NCI-H510A treated with DMSO at 0.1 percent for 48 hours (cell line): ENCODE measurements around the gene HSF4.

ENCODE experiments used
- DNase-seq: peaks from one replicate; lab custom pipeline; 2025; lab: John Stamatoyannopoulos, UW

Gene HSF4

GRCh38 chr16:67201411-67202345 is 37.1 kb downstream of the HSF4 start:
- no peak for DNase-seq

GRCh38 chr16:67202426-67202825 is 37.9 kb downstream of the HSF4 start:
- no peak for DNase-seq

- no peak for DNase-seq
Measured at GRCh38 chr16:67202956-67203493, 38.5 kb downstream of the HSF4 start.

GRCh38 chr16:67204076-67204475 is 39.5 kb downstream of the HSF4 start:
- DNase-seq: no peak

GRCh38 chr16:67206129-67206837 is 41.7 kb downstream of the HSF4 start:
- no peak for DNase-seq

- no peak for DNase-seq
Measured at GRCh38 chr16:67206838-67207248, 42.3 kb downstream of the HSF4 start.

- no peak for DNase-seq
Measured at GRCh38 chr16:67207249-67208091, 42.9 kb downstream of the HSF4 start.

- DNase-seq: no peak
Measured at GRCh38 chr16:67208154-67208896, 43.8 kb downstream of the HSF4 start.

GRCh38 chr16:67209565-67209964 is 45.0 kb downstream of the HSF4 start:
- no peak for DNase-seq

GRCh38 chr16:67210069-67210937 is 45.8 kb downstream of the HSF4 start:
- DNase-seq: no peak

- DNase-seq: no peak
Measured at GRCh38 chr16:67211674-67212073, 47.1 kb downstream of the HSF4 start.

- DNase-seq: no peak
Measured at GRCh38 chr16:67212766-67213165, 48.2 kb downstream of the HSF4 start.

GRCh38 chr16:67213197-67214019 is 48.9 kb downstream of the HSF4 start:
- DNase-seq: no peak

- DNase-seq: no peak
Measured at GRCh38 chr16:67215706-67216105, 51.2 kb downstream of the HSF4 start.

GRCh38 chr16:67216612-67217490 is 52.3 kb downstream of the HSF4 start:
- no peak for DNase-seq
